Activated CD4-positive, alpha-beta T cell treated with anti-CD3 and anti-CD28 coated beads for 4 hours (primary cell): ENCODE measurements around the gene SNF8.
A peak's percentile ranks its signal among the peaks of the same experiment; 100 is the strongest.
"Not testable (repeated sequence)": the region's sequence is repeated elsewhere in the genome, so short reads cannot be mapped to it uniquely, and the experiment has no call there.

ENCODE experiments used
- DNase-seq, 2 donors: peaks; one replicate each; pipeline ENCODE4 v3.0.0-alpha.2; 2020

The SNF8 gene

GRCh38 chr17:48944515-48945260, at the start of gene SNF8:
Gene SNF8, minus strand, starts transcription at chr17:48944842. Its CDS starts 108 bp downstream, at chr17:48944734.
- DNase-seq: peak; percentile 84 to 92

DNA sequence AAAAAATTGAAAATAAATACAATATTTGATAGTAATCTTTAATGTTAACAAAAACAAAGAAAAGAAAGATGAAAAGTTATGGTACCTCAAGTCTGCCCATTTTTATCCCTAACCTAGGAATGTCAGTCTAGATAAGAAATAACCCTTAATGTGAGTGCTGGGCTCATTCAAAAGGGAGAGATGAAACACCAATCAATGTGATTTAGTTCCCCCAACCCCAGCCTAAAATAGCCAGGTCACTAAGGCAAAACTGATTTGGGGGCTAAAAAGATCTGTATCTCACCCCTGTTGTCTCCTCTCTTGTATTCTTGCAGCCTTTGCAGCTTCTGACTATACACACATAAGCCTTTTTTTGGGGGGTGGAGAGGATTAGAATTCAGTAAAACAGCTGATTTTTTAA, 49.3 kb upstream of the SNF8 start:
- no peak for DNase-seq

GRCh38 chr17:48993305-48993704, 48.7 kb upstream of the SNF8 start:
- DNase-seq: no peak

- no peak for DNase-seq
Measured at GRCh38 chr17:48992444-48992843, 47.8 kb upstream of the SNF8 start.

DNA sequence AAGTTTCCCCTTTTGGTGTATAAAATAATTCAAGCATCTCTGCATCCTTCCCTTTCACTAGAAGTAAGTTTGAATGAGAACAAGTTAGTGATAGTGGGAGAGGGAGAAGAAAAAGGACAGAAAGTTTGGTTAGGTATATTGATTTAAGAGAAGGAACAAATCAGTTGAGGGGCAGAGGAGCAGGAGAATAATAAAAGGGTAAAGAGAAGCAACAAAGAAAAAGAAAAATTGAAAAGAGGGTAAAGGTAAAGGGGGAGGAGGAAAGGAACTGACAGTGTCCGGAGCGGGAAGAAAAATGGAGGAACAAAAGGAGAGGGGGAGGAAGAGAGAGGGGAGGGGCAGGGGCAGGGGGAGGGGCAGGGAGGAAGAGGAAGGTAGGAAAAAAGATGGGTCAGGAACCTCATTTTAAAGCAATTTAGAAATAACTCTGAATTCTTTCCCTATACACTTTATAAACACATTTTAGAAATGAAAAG, 46.3 kb upstream of the SNF8 start:
- no peak for DNase-seq

GRCh38 chr17:48989100-48989499, 44.5 kb upstream of the SNF8 start:
- DNase-seq: no peak

DNA sequence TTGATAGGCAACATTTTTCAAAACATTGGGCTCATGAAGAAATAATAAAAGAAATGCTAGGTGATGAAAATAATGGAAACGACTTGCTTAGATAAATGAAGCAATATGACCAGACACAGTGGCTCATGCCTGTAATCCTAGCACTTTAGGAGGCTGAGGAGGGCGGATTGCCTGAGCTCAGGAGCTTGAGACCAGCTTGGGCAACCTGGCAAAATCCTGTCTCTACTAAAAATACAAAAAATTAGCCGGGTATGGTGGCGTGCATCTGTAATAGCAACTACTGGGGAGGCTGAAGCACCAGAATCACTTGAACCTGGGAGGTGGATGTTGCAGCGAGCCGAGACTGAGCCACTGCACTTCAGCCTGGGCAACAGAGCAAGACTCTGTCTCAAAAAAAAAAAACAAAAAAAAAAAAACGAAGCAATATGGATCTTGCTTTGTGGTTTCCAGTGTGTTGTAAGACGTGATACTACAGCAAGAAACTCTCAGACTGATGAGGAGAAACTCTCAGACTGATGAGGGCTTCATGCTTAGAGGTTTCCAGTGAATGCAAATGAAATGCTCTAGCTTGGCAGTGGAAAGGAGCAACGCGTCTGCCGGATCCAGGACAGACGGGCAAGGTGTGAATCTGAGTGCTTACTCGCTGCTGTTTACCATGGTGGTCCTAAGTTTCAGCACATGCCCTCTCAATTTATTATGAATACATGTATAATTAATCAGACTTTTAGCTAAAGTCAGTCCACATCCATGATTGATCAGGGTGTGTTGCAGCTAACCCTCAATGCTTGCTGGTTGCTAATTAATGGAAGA, 41.0 kb upstream of the SNF8 start:
- no peak for DNase-seq

- no peak for DNase-seq
Measured at GRCh38 chr17:48981927-48982539, 37.4 kb upstream of the SNF8 start.

- no peak for DNase-seq
Measured at GRCh38 chr17:48973806-48974205, 29.2 kb upstream of the SNF8 start.

- DNase-seq: no peak
Measured at GRCh38 chr17:48972749-48973097, 28.1 kb upstream of the SNF8 start.

- DNase-seq: no peak
Measured at GRCh38 chr17:48970865-48971687, 26.4 kb upstream of the SNF8 start.

- DNase-seq: no peak
Measured at GRCh38 chr17:48970224-48970623, 25.6 kb upstream of the SNF8 start.

GRCh38 chr17:48961516-48962233, 17.0 kb upstream of the SNF8 start:
- no peak for DNase-seq

GRCh38 chr17:48960834-48961515, 16.3 kb upstream of the SNF8 start:
- DNase-seq: no peak

DNA sequence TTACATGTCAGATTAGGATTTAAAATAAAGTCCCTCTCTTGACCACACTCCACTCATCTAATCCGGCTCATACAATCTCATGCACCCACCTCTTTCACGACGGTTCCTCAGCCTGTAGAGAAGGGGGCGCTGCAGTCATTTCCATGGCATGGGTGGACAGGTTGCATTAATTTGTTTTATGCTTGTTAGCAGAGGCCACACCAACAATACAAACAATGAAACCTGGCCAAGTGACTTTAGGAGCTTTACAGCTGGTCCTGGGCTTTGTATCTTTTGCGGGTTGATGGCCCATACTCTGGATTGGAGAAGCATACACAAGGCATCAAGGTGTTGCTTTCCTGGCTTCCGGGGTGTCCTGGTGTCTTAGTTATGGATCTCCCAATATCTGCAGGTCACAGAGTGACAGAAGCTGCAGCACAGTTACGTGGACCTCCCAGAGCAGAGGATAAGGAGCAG, 9.7 kb upstream of the SNF8 start:
- DNase-seq: no peak

DNA sequence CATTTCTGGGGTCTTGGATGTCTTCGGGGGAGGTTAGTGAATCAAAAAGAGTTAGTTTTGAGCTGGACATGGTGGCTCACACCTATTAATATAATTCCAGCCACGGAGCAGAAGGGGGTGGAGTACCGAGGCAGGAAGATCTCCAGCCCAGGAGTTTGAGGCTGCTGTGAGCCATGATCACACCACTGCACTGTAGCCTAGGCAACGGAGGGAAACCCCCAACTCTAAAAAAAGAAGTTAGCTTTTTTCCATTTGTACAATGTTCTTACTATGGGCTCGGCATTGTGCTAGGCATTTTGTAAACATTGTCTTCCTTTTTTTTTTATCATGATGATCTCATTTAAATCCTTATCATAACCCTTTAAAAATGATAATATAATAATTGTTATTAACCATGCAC, 8.3 kb upstream of the SNF8 start:
- DNase-seq: no peak

GRCh38 chr17:48951572-48951971, 6.9 kb upstream of the SNF8 start:
- DNase-seq: no peak

DNA sequence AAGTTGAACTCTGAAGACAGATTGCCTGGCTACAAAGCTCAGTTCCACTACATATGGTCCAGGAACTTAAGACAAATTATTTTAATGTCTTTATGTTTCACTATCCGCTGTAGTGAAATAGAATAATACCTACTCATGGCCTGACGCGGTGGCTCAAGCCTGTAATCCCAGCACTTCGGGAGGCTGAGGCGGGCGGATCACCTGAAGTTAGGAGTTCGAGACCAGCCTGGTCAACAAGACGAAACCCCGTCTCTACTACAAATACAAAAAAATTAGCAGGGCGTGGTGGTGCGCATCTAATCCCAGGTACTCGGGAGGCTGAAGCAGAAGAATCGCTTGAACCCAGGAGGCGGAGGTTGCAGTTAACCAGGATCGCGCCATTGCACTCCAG, 614 bp upstream of the SNF8 start:
- not testable (repeated sequence) for DNase-seq

GRCh38 chr17:48933035-48933434, 11.6 kb downstream of the SNF8 start:
- DNase-seq: no peak

GRCh38 chr17:48930435-48930873, 14.2 kb downstream of the SNF8 start:
- no peak for DNase-seq

GRCh38 chr17:48929812-48930165, 14.9 kb downstream of the SNF8 start:
- DNase-seq: no peak
